Naive thymus-derived CD4-positive, alpha-beta T cell (primary cell): ENCODE results near the gene ADGRL3. TPM values are rescaled to one million over a fixed set of nuclear protein-coding genes. Genes with fewer than 3 reads are reported as not detected.

Source experiments
- ATAC-seq: fragments of 150-1000 bp; cut with Tn5 transposase; 2 replicates; pipeline ENCODE4 v1.10.0; 2021; ENCODE audit warnings: mild to moderate bottlenecking, moderate library complexity
- CTCF ChIA-PET: fragments of 350-600 bp; sonication (Branson Sonifier 250); formaldehyde crosslinking; loops from one replicate; lab custom pipeline; 2021; ENCODE audit warnings: antibody characterized with exemption; lab: Charles Lee
- POLR2A ChIA-PET: fragments of 350-600 bp; sonication (Branson Sonifier 250); formaldehyde crosslinking; loops from one replicate; lab custom pipeline; 2021; ENCODE audit warnings: antibody characterized with exemption, inconsistent platforms; lab: Charles Lee
- DNase-seq, 9 donors: peaks; one replicate each; pipeline versions ENCODE4 v3.0.0 to v3.0.0-alpha.2; 2020 to 2022; ENCODE audit warnings: mixed read lengths in 1 of 9
- H3K27ac ChIP-seq: one replicate; pipeline ENCODE4 v1.7.0; 2013; ENCODE audit warnings: mild to moderate bottlenecking, low read depth, low read length, moderate library complexity
- H3K27me3 ChIP-seq, 2 donors: one replicate each; pipeline ENCODE4 v1.7.0; 2013; ENCODE audit warnings: low read length in 2 of 2, mild to moderate bottlenecking in 2 of 2, moderate library complexity in 2 of 2; ENCODE audit not compliant: control insufficient read depth in 2 of 2, insufficient read depth in 2 of 2
- H3K36me3 ChIP-seq, 3 experiments: 1 replicate in 2 of 3; 2 replicates in 1 of 3; pipeline ENCODE4 v1.7.0; 2013; ENCODE audit warnings: low read length in 3 of 3, mild to moderate bottlenecking in 3 of 3, moderate library complexity in 1 of 3; ENCODE audit not compliant: insufficient read depth in 3 of 3, control insufficient read depth in 2 of 3
- H3K4me1 ChIP-seq, 2 donors: one replicate each; pipeline ENCODE4 v1.7.0; 2013; ENCODE audit warnings: low read length in 2 of 2, mild to moderate bottlenecking in 2 of 2, moderate library complexity in 1 of 2; ENCODE audit not compliant: control insufficient read depth in 2 of 2, insufficient read depth in 2 of 2
- H3K4me3 ChIP-seq: 2 replicates; pipeline ENCODE4 v1.7.0; 2013; ENCODE audit warnings: mild to moderate bottlenecking, low read length
- H3K9me3 ChIP-seq, 3 experiments: 1 replicate in 2 of 3; 2 replicates in 1 of 3; pipeline ENCODE4 v1.7.0; 2013; ENCODE audit warnings: low read length in 3 of 3; ENCODE audit not compliant: control insufficient read depth in 2 of 3
- H3K27ac Mint-ChIP-seq, 9 donors: one replicate each; pipeline ENCODE4 v1.8.0; 2020 to 2022; ENCODE audit warnings: mixed read lengths in 9 of 9, mild to moderate bottlenecking in 8 of 9, moderate library complexity in 5 of 9, inconsistent platforms in 2 of 9
- H3K27me3 Mint-ChIP-seq, 5 donors: one replicate each; pipeline ENCODE4 v1.8.0; 2021 to 2022; ENCODE audit warnings: mixed read lengths in 5 of 5, mild to moderate bottlenecking in 1 of 5
- H3K36me3 Mint-ChIP-seq, 5 donors: one replicate each; pipeline ENCODE4 v1.8.0; 2020 to 2022; ENCODE audit warnings: mixed read lengths in 5 of 5, mild to moderate bottlenecking in 3 of 5, inconsistent platforms in 1 of 5
- H3K4me1 Mint-ChIP-seq, 7 donors: one replicate each; pipeline ENCODE4 v1.8.0; 2020 to 2022; ENCODE audit warnings: mixed read lengths in 7 of 7, mild to moderate bottlenecking in 3 of 7, inconsistent platforms in 1 of 7
- H3K4me3 Mint-ChIP-seq, 10 donors: one replicate each; pipeline ENCODE4 v1.8.0; 2020 to 2022; ENCODE audit warnings: mild to moderate bottlenecking in 10 of 10, mixed read lengths in 10 of 10, moderate library complexity in 6 of 10, inconsistent platforms in 2 of 10
- H3K9me3 Mint-ChIP-seq, 11 donors: one replicate each; pipeline ENCODE4 v1.8.0; 2020 to 2022; ENCODE audit warnings: mixed read lengths in 11 of 11, mild to moderate bottlenecking in 4 of 11, inconsistent platforms in 1 of 11, moderate library complexity in 1 of 11
- intact Hi-C, 2 donors: fragments of 100-400 bp; cut with micrococcal nuclease; formaldehyde crosslinking; loops; one replicate each; pipeline ENCODE4 v1.15.1; 2023
- polyA plus RNA-seq, 2 donors: library from polyadenylated mRNA; unstranded; fragments of 300-500 nt; fragmentation: Illumina TruSeq; gene quantifications; one replicate each; pipeline ENCODE4 v1.2.3, GENCODE V29; 2021
- total RNA-seq, 6 experiments: library from RNA in 5 of 6; stranded (reverse) in 5 of 6; gene quantifications; 1 replicate in 5 of 6; 2 replicates in 1 of 6; pipeline ENCODE4 v1.2.3 and lab custom pipeline; 2021 to 2026

The ADGRL3 gene
- total and polyA plus RNA-seq, 7 experiments from 2014 or later, result not detected

DNA sequence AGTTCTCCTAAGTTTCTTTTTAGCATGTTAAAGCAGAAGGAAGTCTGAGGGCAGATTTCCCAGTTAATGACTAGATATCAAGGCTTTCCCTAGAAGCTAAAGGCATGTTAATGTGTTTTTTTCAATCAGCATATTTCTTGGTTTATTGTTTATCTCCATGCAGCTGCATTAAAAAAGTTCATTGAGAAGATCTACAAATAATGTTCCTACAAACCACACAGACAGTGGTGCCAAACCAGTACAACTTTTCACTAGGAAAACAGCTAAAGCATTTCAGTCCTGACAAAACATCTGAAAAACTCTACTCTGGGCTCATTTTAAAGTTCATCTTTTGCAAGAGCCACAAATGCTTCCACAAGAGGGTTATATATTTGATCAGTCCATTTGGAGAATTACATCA, 320.0 kb downstream of the ADGRL3 start:
- no peak overlapping the region for H3K4me3 Mint-ChIP-seq
- Histone ChIP-seq H3K4me1 (no peaks in the 10 kb centered on the region), H3K27me3 (no peaks in the 10 kb centered on the region), H3K36me3 (no peaks in the 10 kb centered on the region), H3K27ac (no peak overlapping the region), H3K4me3 (no peak overlapping the region), H3K9me3 (no peaks in the 10 kb centered on the region)
- H3K27me3 Mint-ChIP-seq, result no peaks in the 10 kb centered on the region
- DNase-seq, result no peak
- intact Hi-C loops, result no loop called here
- H3K9me3 Mint-ChIP-seq, result peaks cover 0 to 10% (median 4%) of the 10 kb centered on the region in 11 donors
- no peaks in the 10 kb centered on the region for H3K36me3 Mint-ChIP-seq
- no peaks in the 10 kb centered on the region for H3K4me1 Mint-ChIP-seq
- POLR2A ChIA-PET, result no interaction called here
- no peak overlapping the region for H3K27ac Mint-ChIP-seq
- no peak for ATAC-seq
- CTCF ChIA-PET, result no interaction called here

DNA sequence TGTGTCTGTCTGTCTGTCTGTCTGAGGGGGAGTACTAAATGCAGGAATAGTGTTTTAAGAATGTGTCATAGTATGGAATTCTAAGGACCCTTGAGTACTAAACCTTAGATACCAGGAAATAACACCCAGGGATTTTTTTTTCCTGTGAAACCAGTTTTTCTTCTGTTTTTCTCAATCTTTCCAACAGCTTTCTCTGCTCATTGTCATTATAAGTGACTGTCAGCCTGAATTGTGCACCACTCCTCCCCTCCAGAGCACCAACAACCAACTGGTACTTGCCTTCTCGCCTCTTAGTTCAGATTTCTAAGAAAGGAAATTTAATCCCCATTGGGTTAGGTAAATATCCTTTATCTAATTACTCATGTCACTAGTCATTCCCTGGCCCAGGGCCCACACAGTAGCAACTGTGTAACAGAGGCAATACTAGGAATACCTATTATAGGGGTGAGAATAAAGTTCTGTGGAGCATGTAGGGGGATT, 320.6 kb downstream of the ADGRL3 start:
- H3K27me3 Mint-ChIP-seq, result no peaks in the 10 kb centered on the region
- H3K27ac Mint-ChIP-seq, result no peak overlapping the region
- Histone ChIP-seq H3K27me3 (no peaks in the 10 kb centered on the region), H3K9me3 (no peaks in the 10 kb centered on the region), H3K4me1 (no peaks in the 10 kb centered on the region), H3K27ac (no peak overlapping the region), H3K4me3 (no peak overlapping the region), H3K36me3 (no peaks in the 10 kb centered on the region)
- no peak for DNase-seq
- ChIA-PET POLR2A (no interaction called here), CTCF (no interaction called here)
- intact Hi-C loops, result no loop called here
- H3K36me3 Mint-ChIP-seq, result no peaks in the 10 kb centered on the region
- H3K4me3 Mint-ChIP-seq, result no peak overlapping the region
- no peak for ATAC-seq
- peaks cover 0 to 15% (median 7%) of the 10 kb centered on the region in 11 donors for H3K9me3 Mint-ChIP-seq
- no peaks in the 10 kb centered on the region for H3K4me1 Mint-ChIP-seq

DNA sequence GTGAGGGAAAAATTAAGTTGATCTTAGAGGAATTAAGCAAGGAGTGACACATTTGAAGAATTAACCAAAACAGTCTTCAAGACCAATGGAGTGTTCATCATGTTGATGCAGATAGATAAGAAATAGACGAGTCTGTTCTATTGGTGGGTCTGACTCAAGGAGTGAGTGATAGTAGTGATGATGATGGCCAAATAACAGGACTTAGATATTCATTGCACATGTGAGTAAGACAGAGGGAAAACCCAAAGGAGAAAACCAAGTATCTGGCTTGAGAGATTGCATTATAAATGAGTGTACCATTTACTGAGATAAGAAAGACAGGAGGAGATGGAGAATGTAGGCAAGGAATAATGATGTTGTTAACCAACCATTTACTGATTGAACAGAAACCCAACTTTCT, 321.3 kb downstream of the ADGRL3 start:
- Mint-ChIP-seq H3K9me3 (peaks cover 0 to 15% (median 7%) of the 10 kb centered on the region in 11 donors), H3K4me1 (no peaks in the 10 kb centered on the region), H3K27ac (no peak overlapping the region), H3K36me3 (no peaks in the 10 kb centered on the region), H3K27me3 (no peaks in the 10 kb centered on the region), H3K4me3 (no peak overlapping the region)
- no peaks in the 10 kb centered on the region for H3K9me3 ChIP-seq
- no peaks in the 10 kb centered on the region for H3K4me1 ChIP-seq
- ChIA-PET POLR2A (no interaction called here), CTCF (no interaction called here)
- no peak overlapping the region for H3K27ac ChIP-seq
- intact Hi-C loops, result no loop called here
- no peaks in the 10 kb centered on the region for H3K36me3 ChIP-seq
- H3K27me3 ChIP-seq, result no peaks in the 10 kb centered on the region
- DNase-seq, result no peak
- no peak overlapping the region for H3K4me3 ChIP-seq
- ATAC-seq, result no peak

DNA sequence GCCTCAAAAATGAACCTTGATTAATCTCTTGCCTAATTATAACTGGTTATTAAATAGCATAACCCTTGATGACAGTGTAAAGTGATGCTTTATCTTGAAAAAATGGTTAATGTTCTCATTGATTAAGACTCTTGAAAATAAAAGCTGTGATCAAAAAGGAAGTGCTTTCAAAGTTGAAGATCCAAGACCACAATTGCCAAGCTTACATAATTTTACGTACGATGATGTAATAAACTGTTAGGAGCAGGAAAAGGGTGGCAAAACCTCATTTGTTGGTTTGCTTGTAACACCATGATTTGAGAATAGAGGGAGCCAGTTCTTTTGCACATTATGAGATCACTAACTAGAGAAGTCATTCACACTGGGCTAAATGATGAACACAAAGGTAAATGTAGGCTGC, 322.2 kb downstream of the ADGRL3 start:
- no peak for ATAC-seq
- CTCF ChIA-PET, result interaction anchor here (1.1 kb wide), 1 partner anchor 10 kb away, joined by 3 read pairs; no protein-coding TSS in a partner anchor
- peaks cover 0 to 15% (median 7%) of the 10 kb centered on the region in 11 donors for H3K9me3 Mint-ChIP-seq

DNA sequence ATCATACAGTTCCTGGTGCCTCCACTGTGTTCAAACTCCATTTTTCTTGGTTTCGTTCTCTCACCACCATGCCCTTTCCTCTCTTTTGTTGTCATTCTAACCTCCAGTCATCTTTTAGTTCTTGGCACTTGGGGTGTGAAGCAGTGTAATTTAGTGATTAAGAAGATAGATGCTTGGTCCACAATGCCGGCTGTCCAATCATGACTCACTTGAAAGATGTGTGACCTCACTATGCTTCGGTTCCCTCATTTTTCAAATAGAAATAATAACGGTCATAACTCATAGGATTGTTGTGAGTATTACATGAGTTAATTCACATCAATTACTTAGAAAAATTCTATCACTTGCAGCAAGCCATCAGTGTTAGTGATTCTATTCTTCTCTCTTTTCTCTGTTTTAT, 327.8 kb downstream of the ADGRL3 start:
- H3K4me1 ChIP-seq, result no peaks in the 10 kb centered on the region
- Mint-ChIP-seq H3K27ac (no peak overlapping the region), H3K27me3 (no peaks in the 10 kb centered on the region), H3K9me3 (peaks cover 0 to 27% (median 5%) of the 10 kb centered on the region in 11 donors), H3K4me3 (no peak overlapping the region), H3K36me3 (no peaks in the 10 kb centered on the region), H3K4me1 (no peaks in the 10 kb centered on the region)
- H3K27me3 ChIP-seq, result no peaks in the 10 kb centered on the region
- H3K4me3 ChIP-seq, result no peak overlapping the region
- no peak for DNase-seq
- no peak overlapping the region for H3K27ac ChIP-seq
- ChIA-PET POLR2A (no interaction called here), CTCF (no interaction called here)
- peaks cover 0 to 5% (median 0%) of the 10 kb centered on the region in 3 experiments for H3K9me3 ChIP-seq
- no peak for ATAC-seq
- H3K36me3 ChIP-seq, result no peaks in the 10 kb centered on the region
- intact Hi-C loops, result no loop called here

More for the DNA sequence above, 322.2 kb downstream of the ADGRL3 start:
- no peaks in the 10 kb centered on the region for H3K4me1 Mint-ChIP-seq
- POLR2A ChIA-PET, result no interaction called here
- no peaks in the 10 kb centered on the region for H3K36me3 Mint-ChIP-seq
- intact Hi-C loops, result no loop called here
- no peaks in the 10 kb centered on the region for H3K27me3 Mint-ChIP-seq
- DNase-seq, result no peak
- H3K4me3 Mint-ChIP-seq, result no peak overlapping the region
- H3K36me3 ChIP-seq, result no peaks in the 10 kb centered on the region
- H3K27ac Mint-ChIP-seq, result no peak overlapping the region
- no peak overlapping the region for H3K27ac ChIP-seq
- no peak overlapping the region for H3K4me3 ChIP-seq
- H3K27me3 ChIP-seq, result no peaks in the 10 kb centered on the region
- H3K4me1 ChIP-seq, result no peaks in the 10 kb centered on the region
- H3K9me3 ChIP-seq, result no peaks in the 10 kb centered on the region

DNA sequence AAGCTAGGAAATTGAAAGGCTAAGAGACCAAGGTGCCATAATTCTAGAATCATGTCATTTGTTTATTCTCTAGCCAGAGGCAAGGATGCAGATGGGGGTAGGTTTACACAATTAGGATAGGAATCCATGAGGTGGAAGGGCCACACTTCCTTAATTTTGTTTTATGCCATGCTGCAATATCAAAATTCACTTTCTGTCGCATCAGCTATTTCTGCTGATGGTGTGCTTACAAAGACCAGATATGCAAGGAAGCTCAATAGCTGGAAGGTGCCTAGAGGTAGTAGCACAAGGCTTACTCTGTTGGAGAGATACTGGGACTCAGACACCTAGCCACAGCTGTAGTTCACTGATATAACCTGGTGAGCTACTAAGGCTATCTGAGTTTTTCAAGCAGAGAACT, 328.5 kb downstream of the ADGRL3 start:
- Histone ChIP-seq H3K4me1 (no peaks in the 10 kb centered on the region), H3K4me3 (no peak overlapping the region), H3K36me3 (no peaks in the 10 kb centered on the region), H3K27me3 (no peaks in the 10 kb centered on the region), H3K9me3 (peaks cover 0 to 5% (median 0%) of the 10 kb centered on the region in 3 experiments), H3K27ac (no peak overlapping the region)
- ChIA-PET POLR2A (no interaction called here), CTCF (no interaction called here)
- H3K27ac Mint-ChIP-seq, result no peak overlapping the region
- no peak for ATAC-seq
- H3K4me1 Mint-ChIP-seq, result no peaks in the 10 kb centered on the region
- no peaks in the 10 kb centered on the region for H3K27me3 Mint-ChIP-seq
- intact Hi-C loops, result no loop called here
- H3K36me3 Mint-ChIP-seq, result no peaks in the 10 kb centered on the region
- DNase-seq, result no peak
- peaks cover 0 to 27% (median 5%) of the 10 kb centered on the region in 11 donors for H3K9me3 Mint-ChIP-seq
- no peak overlapping the region for H3K4me3 Mint-ChIP-seq

DNA sequence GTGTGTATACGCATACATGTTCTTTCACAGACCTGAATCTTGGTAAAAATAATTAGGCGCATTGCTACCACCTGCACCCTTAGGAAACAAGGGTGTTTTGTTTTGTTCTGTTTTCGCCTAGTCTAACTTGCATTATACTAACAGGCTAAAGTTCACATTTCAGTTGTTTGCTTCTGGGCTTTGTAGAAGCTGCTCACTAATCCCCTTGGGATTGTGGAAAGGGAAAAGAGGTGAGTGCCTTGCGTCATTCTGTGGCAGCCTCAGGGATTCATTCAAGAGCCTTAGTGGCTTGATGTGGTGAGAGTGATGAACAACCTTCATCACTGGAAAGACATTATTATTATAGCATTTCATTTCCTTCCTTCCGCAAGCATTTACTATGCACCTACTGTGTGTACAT, 331.1 kb downstream of the ADGRL3 start:
- Histone ChIP-seq H3K9me3 (peaks cover 0 to 5% (median 0%) of the 10 kb centered on the region in 3 experiments), H3K4me3 (no peak overlapping the region), H3K27ac (no peak overlapping the region), H3K36me3 (no peaks in the 10 kb centered on the region), H3K4me1 (no peaks in the 10 kb centered on the region), H3K27me3 (no peaks in the 10 kb centered on the region)
- no peak for DNase-seq
- no peaks in the 10 kb centered on the region for H3K36me3 Mint-ChIP-seq
- H3K9me3 Mint-ChIP-seq, result peaks cover 0 to 25% (median 7%) of the 10 kb centered on the region in 11 donors
- CTCF ChIA-PET, result no interaction called here
- no peaks in the 10 kb centered on the region for H3K27me3 Mint-ChIP-seq
- intact Hi-C loops, result no loop called here
- POLR2A ChIA-PET, result no interaction called here
- no peaks in the 10 kb centered on the region for H3K4me1 Mint-ChIP-seq
- no peak overlapping the region for H3K27ac Mint-ChIP-seq
- no peak for ATAC-seq
- H3K4me3 Mint-ChIP-seq, result no peak overlapping the region
